Lower leg skin (tissue), 4 donors: ENCODE results near the gene TAL1. TPM values are rescaled to one million over a fixed set of nuclear protein-coding genes. Genes with fewer than 3 reads are reported as not detected.

Experiments used
- DNase-seq, 2 donors: peaks; one replicate each; pipeline ENCODE4 v3.0.0-alpha.2; 2019; ENCODE audit warnings: low spot score in 2 of 2
- H3K4me3 ChIP-seq: fragments of 200-600 bp; sonication (generic); 2 replicates; pipeline ENCODE4 v1.5.1; 2017; ENCODE audit warnings: mild to moderate bottlenecking, low read depth; ENCODE audit not compliant: poor library complexity, severe bottlenecking
- CTCF ChIP-seq, 3 donors: fragments of 450-650 bp; IDR thresholded peaks; one replicate each; pipeline ENCODE4 v1.5.1; 2016; ENCODE audit warnings: antibody characterized with exemption in 3 of 3, mild to moderate bottlenecking in 3 of 3, moderate library complexity in 2 of 3
- POLR2A ChIP-seq, 2 donors: fragments of 450-650 bp; IDR thresholded peaks; one replicate each; pipeline ENCODE4 v1.6.1; 2016 to 2017; ENCODE audit warnings: antibody characterized with exemption in 2 of 2, mild to moderate bottlenecking in 1 of 2, moderate library complexity in 1 of 2
- WGBS, 2 donors: methylation state at CpG; one replicate each; pipeline ENCODE4 v1.1.5; 2018; 5-methylcytosine and 5-hydroxymethylcytosine counted together
- intact Hi-C: fragments of 100-400 bp; cut with DNase I; formaldehyde crosslinking; loops from one replicate; pipeline ENCODE4 v1.15.0; 2023; ENCODE audit warnings: low total_unique reads
- total RNA-seq, 4 donors: library from RNA; depleted of rRNA; stranded (reverse); fragments of >200 nt; gene quantifications; one replicate each; pipeline ENCODE4 v1.1.0, GENCODE V29; 2016

The TAL1 gene
- total RNA-seq, 4 donors from 2014 or later, result 0.76 to 4.7 (median 2.0) TPM

- intact Hi-C loops, result loop anchor here (5.0 kb wide), 2 partner anchors 246 to 541 kb away; no protein-coding TSS in a partner anchor
- 68 to 70% methylated on average over 17 to 18 of the region's 18 CpGs for WGBS, 2 donors
- DNase-seq, result peak in 1 of 2 donors; percentile 75
- no peak overlapping the region for H3K4me3 ChIP-seq
- TF ChIP-seq POLR2A (IDR thresholded peaks at IDR 0.05) (no peak), CTCF (IDR thresholded peaks at IDR 0.05) (no peak)
Measured at GRCh38 chr1:47181095-47181954, 50.7 kb downstream of the TAL1 start.

GRCh38 chr1:47180603-47181094 is 51.4 kb downstream of the TAL1 start:
- H3K4me3 ChIP-seq, result no peak overlapping the region
- intact Hi-C loops, result loop anchor here (5.0 kb wide), 2 partner anchors 247 to 542 kb away; no protein-coding TSS in a partner anchor
- no peak for TF ChIP-seq POLR2A (IDR thresholded peaks at IDR 0.05)
- no peak for TF ChIP-seq CTCF (IDR thresholded peaks at IDR 0.05)
- peak in 1 of 2 donors; percentile 45 for DNase-seq
- 68 to 71% methylated on average over 3 of the region's 3 CpGs for WGBS, 2 donors

- no peak overlapping the region for H3K4me3 ChIP-seq
- no peak for TF ChIP-seq CTCF (IDR thresholded peaks at IDR 0.05)
- no peak for TF ChIP-seq POLR2A (IDR thresholded peaks at IDR 0.05)
- WGBS, 2 donors, result 39 to 69% methylated on average over 3 of the region's 3 CpGs
- intact Hi-C loops, result loop anchor here (5.0 to 10.0 kb wide), 3 partner anchors 247 to 542 kb away; no protein-coding TSS in a partner anchor
- DNase-seq, result peak in 1 of 2 donors; percentile 61
Measured at GRCh38 chr1:47179988-47180563, 51.9 kb downstream of the TAL1 start.

- H3K4me3 ChIP-seq, result peak overlapping the region; percentile 17
- TF ChIP-seq CTCF (IDR thresholded peaks at IDR 0.05) (peak in 1 of 3 donors; percentile 88), POLR2A (IDR thresholded peaks at IDR 0.05) (no peak)
- intact Hi-C loops, result loop anchor here (10.0 kb wide), 1 partner anchor 425 kb away; no protein-coding TSS in a partner anchor
- 2 to 4% methylated on average over 25 to 27 of the region's 30 CpGs for WGBS, 2 donors
- peak; percentile 81 to 97 for DNase-seq
Measured at GRCh38 chr1:47179017-47179987, 52.7 kb downstream of the TAL1 start.

- TF ChIP-seq POLR2A (IDR thresholded peaks at IDR 0.05) (no peak), CTCF (IDR thresholded peaks at IDR 0.05) (no peak)
- intact Hi-C loops, result loop anchor here (10.0 kb wide), 1 partner anchor 424 kb away; no protein-coding TSS in a partner anchor
- H3K4me3 ChIP-seq, result no peak overlapping the region
- 78 to 83% methylated on average over 8 of the region's 8 CpGs for WGBS, 2 donors
- DNase-seq, result peak in 1 of 2 donors; percentile 80
Measured at GRCh38 chr1:47178654-47179016, 53.4 kb downstream of the TAL1 start.
